Measurements from ENCODE around the gene GIPR. TPM values are rescaled to one million over a fixed set of nuclear protein-coding genes. Genes with fewer than 3 reads are reported as not detected.

Gene GIPR
- total and polyA plus RNA-seq, 8 donors: 1.9 to 44.9 (median 6.8) TPM

DNA sequence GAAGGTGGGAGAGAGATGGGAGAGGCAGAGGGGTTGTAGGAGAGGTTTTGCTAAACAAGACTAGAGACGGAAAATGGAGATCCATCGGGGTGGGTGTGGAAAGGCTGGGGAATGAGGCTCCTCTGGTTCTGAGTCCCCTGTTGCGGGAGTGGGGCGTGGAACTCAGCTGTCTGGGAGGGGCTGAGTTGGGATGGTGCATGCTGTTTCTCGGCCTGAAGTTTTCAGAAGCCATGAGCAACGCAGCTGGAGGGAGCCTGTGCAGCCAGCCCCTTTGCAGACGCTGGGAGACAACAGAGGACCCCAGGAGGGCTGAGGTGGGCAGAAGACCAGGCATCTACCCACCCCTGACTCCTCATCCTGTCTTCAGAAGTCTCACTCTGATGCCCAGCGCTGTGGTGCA lies 7.4 kb upstream of the GIPR start:
- intact Hi-C loops (cut with DNase I; ENCODE audit: low total_unique reads): no loop called here
- Histone ChIP-seq H3K27ac (no peak overlapping the region), H3K4me3 (no peak overlapping the region), H3K36me3 (no peaks in the 10 kb centered on the region), H3K4me1 (no peaks in the 10 kb centered on the region), H3K27me3 (peaks cover 0 to 64% (median 0%) of the 10 kb centered on the region in 3 donors), H3K9me3 (no peaks in the 10 kb centered on the region)
- WGBS, 5 donors: 39 to 49% (median 40%) methylated on average over 7 to 8 of the region's 8 CpGs
- no peak for DNase-seq
- TF ChIP-seq, protein P1, sequence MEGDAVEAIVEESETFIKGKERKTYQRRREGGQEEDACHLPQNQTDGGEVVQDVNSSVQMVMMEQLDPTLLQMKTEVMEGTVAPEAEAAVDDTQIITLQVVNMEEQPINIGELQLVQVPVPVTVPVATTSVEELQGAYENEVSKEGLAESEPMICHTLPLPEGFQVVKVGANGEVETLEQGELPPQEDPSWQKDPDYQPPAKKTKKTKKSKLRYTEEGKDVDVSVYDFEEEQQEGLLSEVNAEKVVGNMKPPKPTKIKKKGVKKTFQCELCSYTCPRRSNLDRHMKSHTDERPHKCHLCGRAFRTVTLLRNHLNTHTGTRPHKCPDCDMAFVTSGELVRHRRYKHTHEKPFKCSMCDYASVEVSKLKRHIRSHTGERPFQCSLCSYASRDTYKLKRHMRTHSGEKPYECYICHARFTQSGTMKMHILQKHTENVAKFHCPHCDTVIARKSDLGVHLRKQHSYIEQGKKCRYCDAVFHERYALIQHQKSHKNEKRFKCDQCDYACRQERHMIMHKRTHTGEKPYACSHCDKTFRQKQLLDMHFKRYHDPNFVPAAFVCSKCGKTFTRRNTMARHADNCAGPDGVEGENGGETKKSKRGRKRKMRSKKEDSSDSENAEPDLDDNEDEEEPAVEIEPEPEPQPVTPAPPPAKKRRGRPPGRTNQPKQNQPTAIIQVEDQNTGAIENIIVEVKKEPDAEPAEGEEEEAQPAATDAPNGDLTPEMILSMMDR (IDR thresholded peaks at IDR 0.05): no peak
- no peak for TF ChIP-seq EP300 (IDR thresholded peaks at IDR 0.05)

DNA sequence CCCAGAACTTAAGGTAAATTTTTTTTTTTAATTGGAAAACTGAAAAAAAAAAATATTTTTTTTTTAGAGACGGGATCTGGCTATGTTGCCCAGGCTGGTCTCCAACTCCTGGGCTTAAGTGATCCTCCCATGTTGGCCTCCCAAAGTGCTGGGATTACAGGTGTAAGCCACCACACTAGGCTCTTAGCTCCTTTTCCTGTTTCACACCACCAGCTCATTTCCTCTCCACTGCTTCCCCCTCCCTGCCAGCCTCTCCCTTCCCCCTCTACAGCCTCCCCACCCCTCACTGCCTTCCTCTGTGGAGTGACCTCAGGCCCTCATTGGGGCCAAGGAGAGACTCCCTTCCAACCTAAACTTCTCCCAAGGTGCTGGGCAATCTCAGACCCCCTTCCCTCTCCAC lies 4.2 kb upstream of the GIPR start:
- Histone ChIP-seq H3K9me3 (no peaks in the 10 kb centered on the region), H3K4me1 (peaks cover 11 to 14% (median 13%) of the 10 kb centered on the region in 4 donors), H3K4me3 (no peak overlapping the region), H3K36me3 (no peaks in the 10 kb centered on the region), H3K27ac (no peak overlapping the region), H3K27me3 (peaks cover 0 to 82% (median 7%) of the 10 kb centered on the region in 3 donors)
- no peak for DNase-seq
- intact Hi-C loops (cut with DNase I; ENCODE audit: low total_unique reads): no loop called here
- 89 to 100% (median 93%) methylated on average over 1 of the region's 1 CpG for WGBS, 5 donors
- TF ChIP-seq, protein P1 (IDR thresholded peaks at IDR 0.05): no peak
- TF ChIP-seq EP300 (IDR thresholded peaks at IDR 0.05) (no peak), POLR2AphosphoS5 (IDR thresholded peaks at IDR 0.05) (no peak), POLR2A (IDR thresholded peaks at IDR 0.05) (no peak)

DNA sequence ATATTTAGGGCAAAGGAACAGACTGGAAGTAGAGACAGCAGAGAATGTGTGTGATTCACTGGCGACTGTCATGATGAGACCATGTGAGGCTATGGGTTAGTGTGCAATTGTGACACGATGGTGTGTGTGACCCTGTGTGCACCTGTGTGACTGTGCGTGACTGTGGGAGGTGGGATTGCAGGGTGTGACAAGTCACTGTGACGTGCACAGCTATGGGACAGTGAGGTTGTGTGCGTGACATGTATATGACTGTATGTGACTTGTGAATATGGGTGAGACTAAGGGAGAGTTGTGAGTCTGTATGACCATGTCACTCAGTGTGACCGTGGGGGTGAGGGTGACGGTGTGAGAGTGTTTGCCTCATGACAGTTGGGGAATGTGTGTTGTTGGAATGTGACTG lies 3.4 kb upstream of the GIPR start:
- H3K27me3 ChIP-seq: peaks cover 0 to 82% (median 13%) of the 10 kb centered on the region in 3 donors
- 68 to 83% (median 78%) methylated on average over 7 of the region's 7 CpGs for WGBS, 5 donors

GRCh38 chr19:45668342-45668871 lies 386 bp downstream of the GIPR start:
- Histone ChIP-seq H3K27ac (peak overlapping the region; percentile 68 to 77 (median 72)), H3K27me3 (peaks cover 10 to 92% (median 31%) of the 10 kb centered on the region in 3 donors), H3K9me3 (no peaks in the 10 kb centered on the region), H3K36me3 (no peaks in the 10 kb centered on the region), H3K4me3 (peak overlapping the region; percentile 25 to 52 (median 40)), H3K4me1 (peaks cover 29 to 38% (median 36%) of the 10 kb centered on the region in 4 donors)
- peak in 1 of 2 donors; percentile 28 for DNase-seq
- 1% methylated on average over 19 of the region's 19 CpGs for WGBS, 5 donors
- intact Hi-C loops (cut with DNase I; ENCODE audit: low total_unique reads): no loop called here
- no peak for TF ChIP-seq EP300 (IDR thresholded peaks at IDR 0.05)
- TF ChIP-seq, protein P1 (IDR thresholded peaks at IDR 0.05): no peak
- no peak for TF ChIP-seq POLR2A (IDR thresholded peaks at IDR 0.05)
- TF ChIP-seq POLR2AphosphoS5 (IDR thresholded peaks at IDR 0.05): no peak

More for the DNA sequence above, 3.4 kb upstream of the GIPR start:
- DNase-seq: no peak
- Histone ChIP-seq H3K4me1 (peaks cover 19 to 21% (median 21%) of the 10 kb centered on the region in 4 donors), H3K36me3 (no peaks in the 10 kb centered on the region), H3K9me3 (no peaks in the 10 kb centered on the region), H3K4me3 (no peak overlapping the region), H3K27ac (no peak overlapping the region)
- intact Hi-C loops (cut with DNase I; ENCODE audit: low total_unique reads): no loop called here
- TF ChIP-seq POLR2A (IDR thresholded peaks at IDR 0.05) (no peak), POLR2AphosphoS5 (IDR thresholded peaks at IDR 0.05) (no peak), EP300 (IDR thresholded peaks at IDR 0.05) (no peak)
- TF ChIP-seq, protein P1 (IDR thresholded peaks at IDR 0.05): no peak
